GF-D8 (cell line): Measurements from ENCODE around the gene ATRIP.

Experiments
- DNase-seq: peaks from one replicate; lab custom pipeline; 2025; lab: John Stamatoyannopoulos, UW

The ATRIP gene

DNA sequence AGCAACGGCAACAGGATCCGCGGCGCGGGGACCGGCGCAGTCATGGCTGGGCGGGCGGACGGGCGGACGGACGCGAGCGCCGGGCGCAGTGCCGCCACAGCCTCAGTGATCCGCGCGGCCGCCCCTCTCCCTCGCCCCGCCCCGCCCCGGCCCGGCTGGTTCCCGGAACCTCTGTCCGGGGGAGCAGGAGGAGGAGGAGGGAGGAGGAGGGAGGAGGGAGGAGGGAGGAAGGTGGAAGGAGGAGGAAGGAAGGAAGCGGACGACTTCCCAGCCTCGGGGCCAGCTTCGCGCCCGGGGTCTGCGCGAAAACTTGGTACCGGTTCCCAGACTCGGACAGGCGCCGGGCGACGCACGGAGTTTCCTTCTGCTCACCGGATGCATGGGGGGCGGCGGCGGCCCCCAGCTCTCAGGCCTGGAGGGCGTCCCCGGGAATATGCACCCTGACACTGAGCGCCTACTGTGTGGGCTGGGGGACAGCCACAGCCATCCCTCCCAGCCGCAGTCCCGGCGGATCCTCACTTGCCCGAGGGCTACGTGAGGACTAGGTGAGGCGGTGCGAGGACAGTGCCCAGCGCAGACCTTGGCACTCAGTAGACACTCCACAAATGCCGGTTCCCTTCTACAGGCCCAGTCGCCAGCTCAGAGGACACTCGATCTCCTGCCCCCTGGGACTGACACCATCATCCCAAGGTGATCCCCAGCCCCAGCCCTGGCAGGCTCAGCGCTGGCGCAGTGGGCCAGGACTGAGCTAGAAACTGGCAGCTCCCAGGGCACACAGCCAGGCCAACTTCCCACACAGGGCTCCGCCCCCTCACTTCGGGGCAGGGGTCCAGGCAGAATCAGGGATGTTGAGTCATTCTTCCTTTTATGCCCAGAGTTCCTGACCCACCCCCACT is 57.8 kb downstream of the ATRIP start, which contains the start of gene SHISA5:
Gene SHISA5, minus strand, starts transcription at position 124 of the 896 bp plus-strand sequence. Its CDS starts 80 bp downstream, at position 44.
- DNase-seq, result no peak

- no peak for DNase-seq
Observed at GRCh38 chr3:48505146-48505545, 58.6 kb downstream of the ATRIP start.

DNA sequence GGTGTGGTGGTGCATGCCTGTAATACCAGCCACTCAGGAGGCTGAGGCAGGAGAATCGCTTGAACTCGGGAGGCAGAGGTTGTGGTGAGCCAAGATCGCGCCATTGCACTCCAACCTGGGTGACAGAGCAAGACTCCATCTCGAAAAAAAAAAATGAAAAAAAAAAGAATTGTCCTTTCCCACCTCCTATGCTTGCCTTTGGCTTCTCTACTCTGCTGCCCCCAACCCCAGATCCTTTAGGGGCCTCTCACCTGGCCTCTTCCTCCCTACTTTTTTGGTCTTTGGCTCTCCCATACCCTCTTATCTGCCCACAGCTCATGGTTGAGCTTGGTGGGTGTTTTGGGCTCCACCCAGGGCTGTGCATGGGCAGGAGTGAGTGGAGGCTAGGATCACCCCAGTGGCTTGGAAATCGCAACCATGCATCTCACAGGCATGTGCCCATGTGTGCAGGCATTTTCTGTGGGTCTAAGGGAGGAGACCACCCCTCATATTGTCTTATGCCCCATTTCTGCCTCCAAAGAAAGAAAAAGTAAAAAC is 59.5 kb downstream of the ATRIP start:
- DNase-seq, result no peak

DNA sequence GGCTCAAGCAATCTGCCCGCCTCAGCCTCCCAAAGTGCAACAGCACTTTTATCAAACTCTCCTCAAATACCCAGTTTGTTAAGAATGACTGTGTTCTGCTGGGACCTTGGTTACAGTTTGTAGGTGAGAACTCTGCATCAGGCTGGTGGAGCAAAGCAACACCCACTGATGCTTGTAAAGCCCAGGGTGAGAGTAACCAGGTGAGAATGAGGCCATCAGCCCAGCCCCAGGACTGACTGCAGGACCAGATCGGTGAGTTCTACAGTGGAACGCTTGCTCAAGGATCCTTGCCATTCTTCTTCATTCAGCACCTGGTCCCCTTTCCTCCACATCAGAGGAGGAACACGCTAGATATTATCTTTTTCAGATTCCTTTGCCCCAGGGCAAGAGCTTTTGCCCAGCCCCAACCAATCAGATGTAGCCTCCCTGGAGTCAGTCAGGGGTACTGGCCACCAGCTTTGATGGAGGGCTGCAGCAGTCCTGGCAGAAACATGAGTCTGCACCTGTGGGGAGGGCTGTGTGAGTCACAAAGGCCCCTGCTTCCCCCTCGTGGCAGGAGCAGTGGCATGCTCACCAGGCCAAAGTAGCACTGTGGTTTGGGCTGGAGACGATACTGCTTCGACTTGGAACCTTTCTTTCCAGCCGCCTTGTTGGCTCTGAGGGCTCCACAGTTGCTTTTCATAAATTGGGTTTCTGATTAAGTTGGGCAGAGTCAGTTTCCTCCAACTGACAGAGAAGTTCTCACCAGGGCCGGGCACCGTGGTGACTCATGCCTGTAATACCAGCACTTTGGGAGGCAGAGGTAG is 60.9 kb downstream of the ATRIP start:
- DNase-seq, result peak; percentile 27

DNA sequence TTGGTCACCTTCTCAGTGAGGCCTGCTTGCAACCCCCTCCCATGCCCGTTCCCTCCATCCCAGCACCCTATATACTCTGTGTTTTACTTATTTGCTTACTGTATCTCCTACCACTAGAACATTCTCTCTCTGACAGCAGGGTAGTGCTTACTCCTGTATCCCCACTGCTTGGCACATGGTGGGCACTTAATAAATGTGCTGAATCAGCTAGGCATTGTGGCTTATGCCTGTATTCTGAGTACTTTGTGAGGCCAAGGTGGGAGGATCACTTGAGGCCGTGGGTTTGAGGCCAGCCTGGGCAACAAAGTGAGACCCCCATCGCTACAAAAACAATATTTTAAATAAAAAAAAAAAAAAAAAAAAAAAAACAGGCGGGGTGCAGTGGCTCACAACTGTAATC is 65.0 kb downstream of the ATRIP start:
- DNase-seq, result no peak

DNA sequence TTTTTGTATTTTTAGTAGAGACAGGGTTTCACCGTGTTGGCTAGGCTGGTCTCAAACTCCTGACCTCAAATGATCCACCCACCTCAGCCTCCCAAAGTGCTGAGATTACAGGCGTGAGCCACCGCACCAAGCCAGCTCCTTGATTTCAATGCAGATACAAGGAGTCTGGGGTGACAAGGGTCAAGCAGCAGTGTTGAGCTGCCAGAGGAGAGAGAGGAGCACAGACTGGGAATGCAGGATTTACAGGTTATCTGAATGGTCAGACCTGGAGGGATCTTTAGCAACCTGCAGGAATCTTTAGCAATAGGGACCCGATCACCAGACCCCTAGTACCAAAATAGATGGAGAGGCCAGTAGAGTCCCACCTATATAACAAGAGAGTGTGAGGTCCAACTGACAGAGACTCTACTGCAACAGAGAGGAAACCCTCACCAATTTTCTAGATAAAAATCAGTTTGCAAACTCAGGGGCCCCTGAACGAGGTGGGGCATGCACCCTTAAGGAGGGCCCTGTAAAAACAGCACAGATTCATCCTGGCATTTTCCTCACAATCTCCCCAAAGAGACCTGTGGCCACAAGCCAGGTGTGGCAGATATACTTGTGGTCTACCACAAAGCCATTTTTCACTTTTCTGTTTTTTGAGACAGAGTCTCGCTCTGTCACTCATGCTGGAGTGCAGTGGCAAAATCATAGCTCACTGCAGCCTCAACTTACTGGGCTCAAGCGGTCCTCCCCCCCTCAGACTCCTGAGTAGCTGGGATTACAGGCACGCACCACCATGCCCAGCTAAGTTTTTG is 68.1 kb downstream of the ATRIP start:
- DNase-seq, result no peak
